ENCODE results near the gene MVB12B.
A peak's percentile ranks its signal among the peaks of the same experiment; 100 is the strongest.

Gene MVB12B

DNA sequence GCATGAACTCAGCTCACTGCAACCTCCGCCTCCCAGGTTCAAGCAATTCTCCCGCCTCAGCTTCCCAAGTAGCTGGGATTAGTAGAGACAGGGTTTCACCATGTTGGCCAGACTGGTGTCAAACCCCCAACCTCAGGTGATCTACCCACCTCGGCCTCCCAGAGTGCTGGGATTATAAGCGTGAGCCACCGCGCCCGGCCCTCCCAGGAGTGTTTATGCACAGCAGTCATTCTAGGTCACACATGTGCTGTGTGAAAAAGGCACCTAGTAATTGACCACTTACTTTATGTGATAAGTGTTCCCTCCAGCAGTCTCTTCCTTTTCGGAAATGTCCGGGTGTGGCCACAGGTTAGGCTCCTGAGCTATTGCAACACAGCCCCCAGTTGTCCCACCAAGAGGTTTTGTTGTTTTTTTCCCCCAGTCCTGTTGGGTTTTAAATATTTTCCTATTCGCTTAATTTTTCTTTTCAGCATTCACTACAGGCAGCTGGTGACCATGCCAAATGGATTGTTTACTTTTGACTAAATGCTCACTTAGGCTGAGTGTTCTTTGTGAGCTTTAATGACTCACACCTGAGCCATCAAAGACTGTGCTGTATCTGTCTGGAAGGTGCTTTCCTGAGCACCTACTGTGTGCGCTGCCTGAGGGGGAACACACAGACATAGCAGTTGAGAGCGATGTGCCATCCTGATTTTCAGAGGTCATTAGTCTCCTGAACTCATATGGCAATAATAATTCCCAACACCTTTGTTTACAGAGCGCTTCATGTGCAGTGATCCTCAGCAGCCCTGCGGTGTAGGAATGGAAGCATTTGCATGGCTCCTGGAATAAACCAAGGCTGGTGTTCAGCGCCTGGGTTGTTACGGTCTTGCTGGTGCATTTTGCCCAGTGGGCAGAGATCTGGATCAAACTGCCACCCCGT is 94.3 kb downstream of the MVB12B start:
- peak; percentile 2 for DNase-seq (ENCODE audit: low read depth)
- TF ChIP-seq, protein P1, sequence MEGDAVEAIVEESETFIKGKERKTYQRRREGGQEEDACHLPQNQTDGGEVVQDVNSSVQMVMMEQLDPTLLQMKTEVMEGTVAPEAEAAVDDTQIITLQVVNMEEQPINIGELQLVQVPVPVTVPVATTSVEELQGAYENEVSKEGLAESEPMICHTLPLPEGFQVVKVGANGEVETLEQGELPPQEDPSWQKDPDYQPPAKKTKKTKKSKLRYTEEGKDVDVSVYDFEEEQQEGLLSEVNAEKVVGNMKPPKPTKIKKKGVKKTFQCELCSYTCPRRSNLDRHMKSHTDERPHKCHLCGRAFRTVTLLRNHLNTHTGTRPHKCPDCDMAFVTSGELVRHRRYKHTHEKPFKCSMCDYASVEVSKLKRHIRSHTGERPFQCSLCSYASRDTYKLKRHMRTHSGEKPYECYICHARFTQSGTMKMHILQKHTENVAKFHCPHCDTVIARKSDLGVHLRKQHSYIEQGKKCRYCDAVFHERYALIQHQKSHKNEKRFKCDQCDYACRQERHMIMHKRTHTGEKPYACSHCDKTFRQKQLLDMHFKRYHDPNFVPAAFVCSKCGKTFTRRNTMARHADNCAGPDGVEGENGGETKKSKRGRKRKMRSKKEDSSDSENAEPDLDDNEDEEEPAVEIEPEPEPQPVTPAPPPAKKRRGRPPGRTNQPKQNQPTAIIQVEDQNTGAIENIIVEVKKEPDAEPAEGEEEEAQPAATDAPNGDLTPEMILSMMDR (IDR thresholded peaks at IDR 0.05; ENCODE audit: control insufficient read depth, extremely low read depth, insufficient read depth) = no peak

DNA sequence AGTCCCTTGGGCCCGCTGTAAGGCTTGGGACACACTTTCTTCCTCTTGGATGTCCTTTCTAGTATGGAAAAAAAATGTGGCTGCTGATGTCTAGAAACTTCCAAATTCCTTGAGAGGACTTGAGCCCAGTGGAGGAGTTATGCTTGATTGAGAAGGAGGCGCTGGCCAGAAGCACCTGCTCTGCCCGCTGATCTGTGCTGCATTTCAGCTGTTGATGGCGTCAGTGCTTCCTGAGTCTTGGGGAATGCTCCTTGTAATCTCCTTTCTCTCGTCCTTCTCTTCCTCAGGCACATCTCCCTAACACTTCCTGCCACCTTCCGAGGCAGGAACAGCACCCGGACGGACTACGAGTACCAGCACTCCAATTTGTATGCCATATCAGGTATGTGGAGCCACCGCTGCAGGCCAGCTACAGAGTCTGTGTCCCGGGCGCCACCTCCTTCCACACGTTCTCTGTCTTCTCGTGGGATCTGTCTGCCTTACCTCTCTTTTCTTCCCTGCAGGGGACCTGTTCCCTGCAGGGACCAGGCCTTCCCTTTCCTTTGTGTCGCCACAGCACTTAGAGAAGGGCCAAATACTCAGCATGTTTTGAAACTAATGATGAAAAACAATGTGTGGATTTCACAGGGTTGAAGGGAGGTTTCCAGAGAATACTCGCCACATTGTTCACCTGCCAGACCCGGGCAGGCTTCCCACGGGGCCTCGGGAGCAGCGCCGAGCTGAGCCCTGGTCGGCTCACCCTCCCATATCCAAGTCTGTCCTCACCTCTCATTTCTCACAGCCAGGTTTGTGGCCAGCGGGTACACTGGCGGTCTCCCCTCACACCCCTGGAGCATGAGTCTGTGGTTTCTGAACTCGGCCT is 95.2 kb downstream of the MVB12B start:
- H3K4me3 ChIP-seq (ENCODE audit: low read depth, low read length) = no peak overlapping the region
- DNase-seq (ENCODE audit: low read depth) = no peak
- TF ChIP-seq, protein P1 (IDR thresholded peaks at IDR 0.05; ENCODE audit: control insufficient read depth, extremely low read depth, insufficient read depth) = no peak

More for the DNA sequence above, 94.3 kb downstream of the MVB12B start:
- no peak overlapping the region for H3K4me3 ChIP-seq (ENCODE audit: low read depth, low read length)

DNA sequence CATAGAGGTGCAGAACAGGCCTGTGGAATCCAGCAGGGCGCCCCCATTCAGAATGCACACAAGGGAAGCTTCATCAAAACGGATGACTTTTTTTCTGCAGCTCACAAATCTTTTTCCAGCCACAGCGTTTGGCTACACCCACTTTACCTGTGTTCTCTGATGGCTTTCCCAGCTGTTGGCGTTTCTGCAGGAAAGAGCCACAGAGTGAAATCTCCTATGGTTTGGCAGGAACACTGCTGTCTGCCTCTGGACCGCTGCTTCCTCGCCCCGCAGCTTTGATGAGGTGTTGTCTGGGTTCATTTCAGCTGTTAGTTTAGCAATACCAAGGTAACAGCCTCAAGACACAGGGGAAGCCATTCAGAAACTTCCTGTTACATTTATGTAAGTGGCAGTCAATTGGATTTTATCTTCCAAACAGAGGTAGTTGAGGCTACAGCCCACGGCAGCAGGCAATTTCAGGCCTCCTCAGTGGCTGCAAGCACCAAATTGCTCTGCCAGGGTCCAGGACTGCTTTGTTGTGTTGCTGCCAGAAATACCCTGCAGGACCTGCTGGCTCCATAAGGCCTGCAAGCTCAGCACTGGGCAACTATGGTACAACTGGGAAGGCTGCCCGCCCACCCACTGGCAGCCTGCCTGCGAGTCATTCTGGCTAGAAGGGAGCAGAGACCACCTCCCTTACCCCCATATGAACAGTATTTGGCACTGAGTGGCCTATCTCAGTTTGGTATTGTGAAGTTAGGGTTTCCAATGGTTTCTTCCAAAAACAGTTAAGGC is 96.7 kb downstream of the MVB12B start:
- H3K4me3 ChIP-seq (ENCODE audit: low read depth, low read length) = no peak overlapping the region
- TF ChIP-seq, protein P1 (IDR thresholded peaks at IDR 0.05; ENCODE audit: control insufficient read depth, extremely low read depth, insufficient read depth) = no peak
- no peak for DNase-seq (ENCODE audit: low read depth)

DNA sequence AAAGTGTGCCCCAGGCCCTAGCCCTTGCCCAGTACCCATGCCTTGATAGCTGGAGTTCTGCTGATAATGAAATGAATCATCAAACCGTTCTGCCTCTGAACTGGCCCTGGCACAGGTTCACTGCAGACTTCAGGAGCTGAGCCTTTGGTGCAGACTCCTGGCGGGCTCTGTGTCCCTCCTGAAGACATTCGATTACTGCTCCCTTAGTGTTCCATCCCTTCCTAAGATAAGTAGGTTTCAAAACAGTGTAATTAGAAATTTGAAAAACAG is 97.2 kb downstream of the MVB12B start:
- TF ChIP-seq, protein P1 (IDR thresholded peaks at IDR 0.05; ENCODE audit: control insufficient read depth, extremely low read depth, insufficient read depth) = no peak
- DNase-seq (ENCODE audit: low read depth) = no peak
- no peak overlapping the region for H3K4me3 ChIP-seq (ENCODE audit: low read depth, low read length)

DNA sequence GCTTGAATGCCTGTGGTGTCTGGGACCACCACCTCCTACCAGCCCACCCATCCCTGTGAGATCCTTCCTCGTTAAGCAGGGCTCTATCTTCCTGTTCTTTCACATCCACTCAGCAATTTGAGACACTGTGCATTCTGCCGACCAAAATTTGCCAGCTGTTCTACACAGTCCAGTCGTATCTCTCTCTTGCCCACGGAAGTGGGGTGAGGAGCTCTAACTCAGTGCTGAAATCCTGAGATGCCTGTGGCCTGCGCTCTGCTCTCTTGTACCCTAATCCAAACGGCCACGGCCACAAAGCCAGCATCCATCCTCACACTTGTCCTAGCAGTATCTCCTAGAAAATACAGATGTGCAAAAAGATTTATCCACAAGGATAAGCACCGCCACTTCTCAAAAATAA is 97.9 kb downstream of the MVB12B start:
- no peak overlapping the region for H3K4me3 ChIP-seq (ENCODE audit: low read depth, low read length)
- DNase-seq (ENCODE audit: low read depth) = no peak
- TF ChIP-seq, protein P1 (IDR thresholded peaks at IDR 0.05; ENCODE audit: control insufficient read depth, extremely low read depth, insufficient read depth) = no peak

DNA sequence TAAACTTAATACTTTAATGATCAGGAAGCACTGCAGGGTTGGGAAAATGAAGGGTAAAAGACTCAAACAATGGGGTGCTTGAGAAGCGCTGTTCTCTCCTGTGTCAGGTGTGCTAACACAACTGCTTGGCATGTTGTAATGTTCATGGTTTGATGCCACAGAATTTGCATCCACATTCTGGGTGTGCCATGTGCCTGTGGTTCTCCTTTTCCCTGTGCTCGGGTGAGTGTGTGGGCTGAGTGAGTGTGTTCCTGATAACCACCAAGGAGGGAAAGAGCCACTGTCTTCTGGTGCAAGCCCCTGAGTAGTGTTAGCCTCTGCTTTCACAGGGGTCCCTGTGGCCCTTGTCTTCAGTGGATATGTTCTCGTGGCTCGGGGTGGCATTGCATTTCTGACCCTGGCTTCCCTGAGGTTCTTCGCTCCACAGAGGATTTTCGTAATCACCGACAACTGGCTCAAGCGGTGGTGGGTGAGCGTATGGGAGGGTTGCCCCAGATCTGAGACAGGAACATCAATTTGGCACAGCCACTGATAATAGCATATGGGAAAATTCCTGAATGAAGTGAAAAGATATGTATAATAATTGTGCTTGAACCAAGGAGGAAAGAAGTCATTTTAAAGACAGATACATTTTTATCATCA is 102.0 kb downstream of the MVB12B start:
- no peak for DNase-seq (ENCODE audit: low read depth)
- H3K4me3 ChIP-seq (ENCODE audit: low read depth, low read length) = no peak overlapping the region
- TF ChIP-seq, protein P1 (IDR thresholded peaks at IDR 0.05; ENCODE audit: control insufficient read depth, extremely low read depth, insufficient read depth) = no peak

Data from LNCaP clone FGC (cell line).